Stimulated activated naive CD8-positive, alpha-beta T cell treated with anti-CD3 and anti-CD28 coated beads, Interleukin-15, amount 100 ng/mL, for 72 hours (primary cell): ENCODE data around the gene RAPGEF3.
A peak's percentile ranks its signal among the peaks of the same experiment; 100 is the strongest.

Source experiments
- ATAC-seq: fragments of 150-1000 bp; cut with Tn5 transposase; 2 replicates; pipeline ENCODE4 v1.10.0; 2021; ENCODE audit warnings: mild to moderate bottlenecking, moderate library complexity
- DNase-seq, 2 donors: peaks; one replicate each; pipeline ENCODE4 v3.0.0; 2021 to 2022
- H3K27ac Mint-ChIP-seq, 2 donors: one replicate each; pipeline ENCODE4 v1.8.0; 2022; ENCODE audit warnings: mild to moderate bottlenecking in 2 of 2, mixed read lengths in 2 of 2, moderate library complexity in 2 of 2
- H3K27me3 Mint-ChIP-seq: one replicate; pipeline ENCODE4 v1.8.0; 2022; ENCODE audit warnings: mixed read lengths
- H3K4me1 Mint-ChIP-seq: one replicate; pipeline ENCODE4 v1.8.0; 2022; ENCODE audit warnings: mild to moderate bottlenecking, mixed read lengths
- H3K4me3 Mint-ChIP-seq, 2 donors: one replicate each; pipeline ENCODE4 v1.8.0; 2022; ENCODE audit warnings: mild to moderate bottlenecking in 2 of 2, mixed read lengths in 2 of 2, moderate library complexity in 1 of 2
- H3K9me3 Mint-ChIP-seq, 2 donors: one replicate each; pipeline ENCODE4 v1.8.0; 2022; ENCODE audit warnings: mixed read lengths in 2 of 2

Gene RAPGEF3

DNA sequence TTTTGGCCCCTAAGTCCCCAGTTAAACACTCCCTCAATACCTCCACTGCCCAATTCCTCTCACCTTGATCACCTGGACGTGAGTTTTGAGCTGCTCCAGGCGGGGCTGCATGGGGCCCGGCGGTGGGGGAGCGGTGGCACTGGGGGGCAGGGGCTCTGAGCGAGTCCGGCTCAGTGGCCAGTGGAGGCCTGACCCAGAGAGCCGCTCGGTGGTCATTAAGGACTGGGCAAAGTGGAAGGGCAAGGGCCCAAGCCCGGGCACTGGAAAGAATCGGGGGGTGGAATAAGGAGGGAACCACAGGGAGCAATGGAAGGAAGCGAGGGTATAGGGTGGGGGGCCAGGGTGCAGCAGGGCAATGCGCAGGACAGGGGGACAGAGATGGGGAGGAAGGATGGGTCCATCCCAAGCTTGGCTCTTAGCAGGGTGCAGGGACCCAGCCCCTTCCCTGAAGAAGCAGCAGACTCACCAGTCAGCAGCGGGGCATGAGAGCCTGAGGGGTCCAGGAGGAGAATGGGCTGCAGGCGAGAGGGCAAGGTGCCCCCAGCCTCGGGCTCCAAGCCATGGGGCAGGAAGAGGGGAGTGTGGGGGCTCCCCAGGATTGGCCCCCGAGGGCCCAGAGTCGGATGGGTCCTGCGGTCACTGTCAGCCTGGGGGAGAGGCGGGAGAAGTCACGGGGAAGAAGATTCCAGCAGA lies 36.6 kb upstream of the RAPGEF3 start:
- Mint-ChIP-seq H3K27ac (peak overlapping the region in 1 of 2 donors; percentile 38), H3K9me3 (no peaks in the 10 kb centered on the region), H3K27me3 (no peaks in the 10 kb centered on the region), H3K4me3 (no peak overlapping the region), H3K4me1 (peaks cover 40% of the 10 kb centered on the region)
- DNase-seq (no peak), ATAC-seq (no peak)

DNA sequence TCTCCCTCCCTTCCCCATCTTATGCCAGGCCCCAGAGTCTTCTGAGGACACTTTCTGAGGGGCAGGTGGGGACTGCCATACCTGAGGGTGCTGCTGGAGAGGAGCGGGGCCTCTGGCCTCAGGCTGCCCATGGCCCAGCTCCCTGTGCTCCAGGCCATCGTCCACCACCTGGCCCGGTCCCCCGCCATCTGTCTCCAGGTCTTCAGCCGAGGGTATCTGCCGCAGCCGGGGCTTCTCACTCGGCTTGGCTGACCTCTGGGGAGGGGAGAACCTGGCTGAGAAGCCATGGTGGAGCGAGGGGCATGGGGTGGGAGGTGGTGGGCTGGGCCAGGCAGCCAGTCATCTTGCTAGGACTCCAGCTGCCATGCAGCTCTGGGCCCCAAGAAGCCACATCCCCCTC lies 36.0 kb upstream of the RAPGEF3 start:
- Mint-ChIP-seq H3K27ac (peak overlapping the region in 1 of 2 donors; percentile 76), H3K4me3 (no peak overlapping the region), H3K4me1 (peaks cover 38% of the 10 kb centered on the region), H3K9me3 (no peaks in the 10 kb centered on the region), H3K27me3 (no peaks in the 10 kb centered on the region)
- DNase-seq (no peak), ATAC-seq (no peak)

DNA sequence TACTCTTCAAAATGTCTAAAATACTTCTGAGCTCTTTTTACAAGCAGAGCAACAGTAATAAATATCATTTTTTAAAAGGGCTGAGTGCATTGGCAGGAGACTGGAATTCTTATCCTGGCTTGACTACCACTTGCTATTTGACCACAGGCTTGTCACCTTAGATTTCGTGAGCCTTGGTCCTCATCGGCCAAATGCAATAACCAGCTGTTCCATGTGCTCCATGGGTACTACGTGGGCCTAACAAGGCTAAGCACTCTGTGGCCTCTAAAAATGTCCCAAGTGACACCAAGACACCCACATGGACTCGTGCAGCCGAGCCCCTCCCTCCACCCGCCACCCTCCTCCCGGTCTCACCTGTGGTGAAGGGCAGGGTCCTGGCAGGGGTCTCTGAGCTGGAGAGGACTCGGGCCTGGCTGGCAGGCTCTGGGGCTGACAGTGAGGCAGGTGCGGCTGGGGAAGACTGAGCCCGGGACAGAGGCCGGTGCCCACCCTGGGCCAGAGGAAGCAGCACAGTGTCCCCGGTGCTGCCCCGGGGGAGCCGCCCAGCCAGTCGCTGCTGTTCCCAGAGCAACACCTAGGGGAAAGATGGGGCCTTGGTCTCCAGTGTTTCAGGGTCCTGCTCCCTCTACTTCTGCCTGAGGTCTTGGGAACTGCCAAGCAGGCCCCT lies 34.5 kb upstream of the RAPGEF3 start:
- DNase-seq (no peak), ATAC-seq (no peak)
- Mint-ChIP-seq H3K27ac (peak overlapping the region in 1 of 2 donors; percentile 71), H3K4me3 (no peak overlapping the region), H3K27me3 (no peaks in the 10 kb centered on the region), H3K4me1 (peaks cover 38% of the 10 kb centered on the region), H3K9me3 (no peaks in the 10 kb centered on the region)

DNA sequence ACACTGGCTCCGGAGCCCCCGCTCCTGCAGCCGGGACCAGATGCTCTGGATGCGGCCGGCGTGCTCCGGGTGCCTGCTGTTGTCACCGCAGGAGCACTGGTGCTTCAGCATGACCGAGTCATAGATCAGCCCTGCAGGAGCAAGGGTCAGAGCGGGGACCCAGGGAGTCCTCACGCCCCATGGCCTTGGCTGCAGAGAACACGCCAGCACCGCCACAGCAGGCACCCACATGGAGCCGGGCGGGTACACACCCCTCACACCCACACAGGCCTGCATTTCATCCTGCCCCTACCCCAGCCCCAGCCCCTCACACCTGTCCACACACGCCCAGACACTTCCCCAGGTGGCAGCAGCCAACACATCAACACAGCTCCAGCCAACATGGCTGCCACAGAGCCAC lies 33.2 kb upstream of the RAPGEF3 start:
- Mint-ChIP-seq H3K9me3 (no peaks in the 10 kb centered on the region), H3K27ac (peak overlapping the region; percentile 83 to 84), H3K4me1 (peaks cover 42% of the 10 kb centered on the region), H3K4me3 (no peak overlapping the region), H3K27me3 (no peaks in the 10 kb centered on the region)
- ATAC-seq (peak; percentile 12), DNase-seq (no peak)

DNA sequence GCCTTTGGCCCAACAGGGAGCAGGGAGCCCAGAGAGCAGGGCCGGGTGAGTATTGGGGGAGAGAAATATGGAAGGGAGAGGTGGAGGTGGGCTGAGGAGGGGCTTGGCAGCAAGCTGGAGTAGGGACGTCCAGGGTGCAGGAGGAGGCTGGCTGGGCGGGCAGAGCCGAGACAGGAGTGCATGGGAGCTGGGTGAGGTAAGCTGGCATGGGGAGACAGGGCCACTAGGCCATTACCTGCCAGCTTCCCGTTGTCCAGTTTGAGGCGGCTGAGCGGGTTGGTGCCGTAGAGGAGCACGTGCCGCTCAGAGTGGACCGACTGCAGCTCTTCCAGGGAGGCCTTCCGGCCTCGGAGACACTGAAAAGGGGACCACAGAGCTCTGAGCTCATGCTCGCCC lies 32.7 kb upstream of the RAPGEF3 start:
- Mint-ChIP-seq H3K4me3 (peak overlapping the region in 1 of 2 donors; percentile 13), H3K4me1 (peaks cover 47% of the 10 kb centered on the region), H3K9me3 (no peaks in the 10 kb centered on the region), H3K27ac (peak overlapping the region; percentile 13 to 34), H3K27me3 (no peaks in the 10 kb centered on the region)
- no peak for ATAC-seq
- no peak for DNase-seq

- no peaks in the 10 kb centered on the region for H3K9me3 Mint-ChIP-seq
- peak overlapping the region in 1 of 2 donors; percentile 13 for H3K4me3 Mint-ChIP-seq
- no peak for DNase-seq
- H3K27me3 Mint-ChIP-seq, result no peaks in the 10 kb centered on the region
- ATAC-seq, result no peak
- peaks cover 53% of the 10 kb centered on the region for H3K4me1 Mint-ChIP-seq
- H3K27ac Mint-ChIP-seq, result peak overlapping the region in 1 of 2 donors; percentile 85
Measured at GRCh38 chr12:47790676-47791350, 32.1 kb upstream of the RAPGEF3 start.

GRCh38 chr12:47789712-47790489 lies 31.2 kb upstream of the RAPGEF3 start:
- Mint-ChIP-seq H3K4me3 (no peak overlapping the region), H3K9me3 (no peaks in the 10 kb centered on the region), H3K4me1 (peaks cover 61% of the 10 kb centered on the region), H3K27ac (peak overlapping the region; percentile 16 to 85), H3K27me3 (no peaks in the 10 kb centered on the region)
- DNase-seq, result no peak
- peak; percentile 5 for ATAC-seq

DNA sequence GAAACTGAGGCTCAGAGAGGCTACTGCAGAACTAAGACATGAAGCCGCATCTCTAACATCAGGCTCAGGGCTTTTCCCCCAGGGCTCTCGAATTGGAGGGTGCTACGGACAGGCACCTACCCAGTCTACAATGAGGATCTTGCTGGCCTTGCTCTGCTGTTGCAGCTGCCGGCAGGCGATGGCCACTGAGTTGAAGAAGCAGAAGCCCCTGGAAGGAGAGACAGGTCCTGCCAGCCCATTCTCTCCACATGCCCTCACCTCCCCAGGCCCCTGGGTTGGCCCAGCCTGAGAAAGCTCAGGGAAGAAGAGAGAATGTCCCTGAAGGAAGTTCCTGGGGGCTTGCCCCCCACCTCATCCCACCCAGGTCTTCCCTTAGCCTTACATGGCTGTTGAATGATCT lies 30.5 kb upstream of the RAPGEF3 start:
- ATAC-seq, result no peak
- Mint-ChIP-seq H3K27me3 (no peaks in the 10 kb centered on the region), H3K9me3 (no peaks in the 10 kb centered on the region), H3K27ac (peak overlapping the region in 1 of 2 donors; percentile 83), H3K4me1 (peaks cover 69% of the 10 kb centered on the region), H3K4me3 (no peak overlapping the region)
- DNase-seq, result no peak

- ATAC-seq (no peak), DNase-seq (no peak)
- no peak overlapping the region for H3K4me3 Mint-ChIP-seq
- H3K9me3 Mint-ChIP-seq, result no peaks in the 10 kb centered on the region
- peaks cover 78% of the 10 kb centered on the region for H3K4me1 Mint-ChIP-seq
- H3K27ac Mint-ChIP-seq, result peak overlapping the region; percentile 66 to 92
- H3K27me3 Mint-ChIP-seq, result no peaks in the 10 kb centered on the region
Measured at GRCh38 chr12:47787596-47788319, 29.1 kb upstream of the RAPGEF3 start.

GRCh38 chr12:47786662-47787280 lies 28.1 kb upstream of the RAPGEF3 start:
- peaks cover 86% of the 10 kb centered on the region for H3K4me1 Mint-ChIP-seq
- no peaks in the 10 kb centered on the region for H3K27me3 Mint-ChIP-seq
- DNase-seq, result no peak
- H3K4me3 Mint-ChIP-seq, result no peak overlapping the region
- no peaks in the 10 kb centered on the region for H3K9me3 Mint-ChIP-seq
- no peak for ATAC-seq
- H3K27ac Mint-ChIP-seq, result peak overlapping the region; percentile 78 to 94

- ATAC-seq, result peak; percentile 35
- no peaks in the 10 kb centered on the region for H3K27me3 Mint-ChIP-seq
- no peaks in the 10 kb centered on the region for H3K9me3 Mint-ChIP-seq
- peak overlapping the region; percentile 75 to 90 for H3K27ac Mint-ChIP-seq
- H3K4me3 Mint-ChIP-seq, result no peak overlapping the region
- H3K4me1 Mint-ChIP-seq, result peaks cover 89% of the 10 kb centered on the region
- DNase-seq, result no peak
Measured at GRCh38 chr12:47785887-47786661, 27.4 kb upstream of the RAPGEF3 start.

DNA sequence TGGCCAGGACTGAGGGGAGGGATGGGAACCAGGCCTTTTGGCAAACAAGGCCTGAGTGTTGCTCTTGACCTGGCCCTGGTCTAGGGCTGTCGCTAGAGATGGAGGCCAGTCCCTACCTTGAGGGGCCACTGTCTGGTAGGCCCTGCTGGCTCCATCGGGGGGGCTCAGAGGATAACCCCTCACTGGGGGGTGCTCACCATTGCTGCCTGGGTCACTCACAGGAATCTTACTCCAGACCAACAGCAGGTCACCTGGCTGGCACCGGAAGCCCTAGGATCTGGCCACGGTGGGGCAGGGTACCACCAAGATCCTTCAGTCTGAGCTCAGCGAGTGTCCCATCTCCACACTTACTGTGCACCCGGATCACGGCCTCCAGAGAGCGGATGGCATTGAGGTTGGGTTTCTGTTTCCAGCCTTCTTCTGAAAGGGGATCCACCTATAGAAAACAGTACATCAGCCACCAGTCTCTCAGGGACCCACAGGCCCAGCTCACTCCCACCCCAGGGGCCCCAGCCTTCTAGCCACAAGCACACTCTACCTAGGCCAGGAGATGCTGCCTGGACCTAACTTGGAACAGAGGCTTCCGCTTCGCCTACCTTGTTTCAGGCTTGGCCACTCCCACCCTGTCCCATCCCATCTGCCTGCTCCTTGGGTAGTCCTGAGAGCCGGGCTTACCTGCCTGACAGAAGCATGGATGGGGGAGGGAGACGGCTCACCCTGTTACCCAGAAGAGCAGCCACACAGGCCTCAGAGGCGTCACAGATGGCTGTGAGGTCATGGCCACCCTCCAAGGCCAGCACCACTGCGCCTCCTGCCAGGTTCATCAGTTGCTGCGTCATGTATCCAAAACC lies 26.6 kb upstream of the RAPGEF3 start:
- DNase-seq (no peak), ATAC-seq (no peak)
- no peak overlapping the region for H3K4me3 Mint-ChIP-seq
- no peaks in the 10 kb centered on the region for H3K9me3 Mint-ChIP-seq
- no peaks in the 10 kb centered on the region for H3K27me3 Mint-ChIP-seq
- H3K4me1 Mint-ChIP-seq, result peaks cover 85% of the 10 kb centered on the region
- peak overlapping the region; percentile 2 to 60 for H3K27ac Mint-ChIP-seq
